ENCODE results near the gene TOM1L2. TPM values are rescaled to one million over a fixed set of nuclear protein-coding genes. Genes with fewer than 3 reads are reported as not detected.
A peak's percentile ranks its signal among the peaks of the same experiment; 100 is the strongest.

The TOM1L2 gene
- total RNA-seq, 1 experiment from 2014 or later = 34.2 TPM

GRCh38 chr17:17866425-17866824 lies 105.8 kb downstream of the TOM1L2 start:
- Mint-ChIP-seq H3K36me3 (ENCODE audit: insufficient read depth, unreplicated experiment) (peaks cover 44% of the 10 kb centered on the region), H3K9me3 (ENCODE audit: unreplicated experiment) (no peaks in the 10 kb centered on the region), H3K4me1 (ENCODE audit: insufficient read depth, unreplicated experiment) (peaks cover 5% of the 10 kb centered on the region), H3K27ac (ENCODE audit: low read depth, unreplicated experiment) (no peak overlapping the region), H3K27me3 (ENCODE audit: insufficient read depth, unreplicated experiment) (no peaks in the 10 kb centered on the region), H3K4me3 (ENCODE audit: unreplicated experiment) (no peak overlapping the region)
- BruUV-seq (replicated peaks) = no TSS peak
- ChIA-PET POLR2A (interaction anchor here (0.6 kb wide), 1 partner anchor 16 kb away, joined by 3 read pairs; no protein-coding TSS in a partner anchor), CTCF (interaction anchor here (0.8 to 1.1 kb wide), 2 partner anchors 44 to 223 kb away, joined by 3 read pairs; no protein-coding TSS in a partner anchor)
- intact Hi-C loops (cut with micrococcal nuclease) = no loop called here
- no peak for DNase-seq (ENCODE audit: unreplicated experiment)
- TF ChIP-seq, protein P1, sequence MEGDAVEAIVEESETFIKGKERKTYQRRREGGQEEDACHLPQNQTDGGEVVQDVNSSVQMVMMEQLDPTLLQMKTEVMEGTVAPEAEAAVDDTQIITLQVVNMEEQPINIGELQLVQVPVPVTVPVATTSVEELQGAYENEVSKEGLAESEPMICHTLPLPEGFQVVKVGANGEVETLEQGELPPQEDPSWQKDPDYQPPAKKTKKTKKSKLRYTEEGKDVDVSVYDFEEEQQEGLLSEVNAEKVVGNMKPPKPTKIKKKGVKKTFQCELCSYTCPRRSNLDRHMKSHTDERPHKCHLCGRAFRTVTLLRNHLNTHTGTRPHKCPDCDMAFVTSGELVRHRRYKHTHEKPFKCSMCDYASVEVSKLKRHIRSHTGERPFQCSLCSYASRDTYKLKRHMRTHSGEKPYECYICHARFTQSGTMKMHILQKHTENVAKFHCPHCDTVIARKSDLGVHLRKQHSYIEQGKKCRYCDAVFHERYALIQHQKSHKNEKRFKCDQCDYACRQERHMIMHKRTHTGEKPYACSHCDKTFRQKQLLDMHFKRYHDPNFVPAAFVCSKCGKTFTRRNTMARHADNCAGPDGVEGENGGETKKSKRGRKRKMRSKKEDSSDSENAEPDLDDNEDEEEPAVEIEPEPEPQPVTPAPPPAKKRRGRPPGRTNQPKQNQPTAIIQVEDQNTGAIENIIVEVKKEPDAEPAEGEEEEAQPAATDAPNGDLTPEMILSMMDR (IDR thresholded peaks at IDR 0.05; ENCODE audit: unreplicated experiment) = no peak

- Mint-ChIP-seq H3K4me3 (ENCODE audit: unreplicated experiment) (no peak overlapping the region), H3K4me1 (ENCODE audit: insufficient read depth, unreplicated experiment) (peaks cover 5% of the 10 kb centered on the region), H3K27ac (ENCODE audit: low read depth, unreplicated experiment) (no peak overlapping the region), H3K9me3 (ENCODE audit: unreplicated experiment) (no peaks in the 10 kb centered on the region), H3K27me3 (ENCODE audit: insufficient read depth, unreplicated experiment) (no peaks in the 10 kb centered on the region), H3K36me3 (ENCODE audit: insufficient read depth, unreplicated experiment) (peaks cover 56% of the 10 kb centered on the region)
- TF ChIP-seq, protein P1 (IDR thresholded peaks at IDR 0.05; ENCODE audit: unreplicated experiment) = no peak
- intact Hi-C loops (cut with micrococcal nuclease) = no loop called here
- no TSS peak for BruUV-seq (replicated peaks)
- ChIA-PET CTCF (interaction anchor here (1.2 kb wide), 1 partner anchor 53 kb away, joined by 3 read pairs; no protein-coding TSS in a partner anchor), POLR2A (interaction anchor here (0.6 kb wide), 1 partner anchor 157 kb away, joined by 3 read pairs; no protein-coding TSS in a partner anchor)
- no peak for DNase-seq (ENCODE audit: unreplicated experiment)
Observed at GRCh38 chr17:17865035-17865434, 107.2 kb downstream of the TOM1L2 start.

DNA sequence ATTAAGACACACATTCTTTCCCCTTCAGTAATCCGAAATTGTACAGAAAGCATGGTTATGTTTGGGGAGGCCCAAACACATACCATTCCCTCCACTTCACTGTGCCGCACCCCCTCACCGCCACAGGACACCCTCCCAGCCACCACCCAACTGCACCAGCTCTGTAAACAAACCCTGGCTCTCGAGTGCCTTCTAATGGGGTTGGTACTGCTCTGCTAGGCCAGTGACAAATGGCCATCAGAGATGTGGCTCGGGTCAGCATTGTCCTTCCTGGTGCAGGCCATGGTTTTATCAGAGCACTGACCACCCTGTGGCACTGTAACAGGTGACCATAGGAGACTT lies 111.5 kb downstream of the TOM1L2 start:
- CTCF ChIA-PET = interaction anchor here (0.5 to 9.8 kb wide), 14 partner anchors 8 to 544 kb away, joined by 3 to 92 read pairs (median 4); partner anchors contain the start of gene RAI1
- Mint-ChIP-seq H3K4me1 (ENCODE audit: insufficient read depth, unreplicated experiment) (peaks cover 5% of the 10 kb centered on the region), H3K9me3 (ENCODE audit: unreplicated experiment) (no peaks in the 10 kb centered on the region), H3K27me3 (ENCODE audit: insufficient read depth, unreplicated experiment) (no peaks in the 10 kb centered on the region), H3K27ac (ENCODE audit: low read depth, unreplicated experiment) (no peak overlapping the region), H3K4me3 (ENCODE audit: unreplicated experiment) (no peak overlapping the region), H3K36me3 (ENCODE audit: insufficient read depth, unreplicated experiment) (peaks cover 33% of the 10 kb centered on the region)
- intact Hi-C loops (cut with micrococcal nuclease) = loop anchor here (1.0 kb wide), 2 partner anchors 48 to 179 kb away; partner anchors contain the start of gene RAI1
- DNase-seq (ENCODE audit: unreplicated experiment) = no peak
- TF ChIP-seq, protein P1 (IDR thresholded peaks at IDR 0.05; ENCODE audit: unreplicated experiment) = no peak
- BruUV-seq (replicated peaks) = no TSS peak
- POLR2A ChIA-PET = interaction anchor here (1.0 to 1.5 kb wide), 3 partner anchors 25 to 49 kb away, joined by 3 to 7 read pairs (median 5); partner anchors contain the start of gene SREBF1

DNA sequence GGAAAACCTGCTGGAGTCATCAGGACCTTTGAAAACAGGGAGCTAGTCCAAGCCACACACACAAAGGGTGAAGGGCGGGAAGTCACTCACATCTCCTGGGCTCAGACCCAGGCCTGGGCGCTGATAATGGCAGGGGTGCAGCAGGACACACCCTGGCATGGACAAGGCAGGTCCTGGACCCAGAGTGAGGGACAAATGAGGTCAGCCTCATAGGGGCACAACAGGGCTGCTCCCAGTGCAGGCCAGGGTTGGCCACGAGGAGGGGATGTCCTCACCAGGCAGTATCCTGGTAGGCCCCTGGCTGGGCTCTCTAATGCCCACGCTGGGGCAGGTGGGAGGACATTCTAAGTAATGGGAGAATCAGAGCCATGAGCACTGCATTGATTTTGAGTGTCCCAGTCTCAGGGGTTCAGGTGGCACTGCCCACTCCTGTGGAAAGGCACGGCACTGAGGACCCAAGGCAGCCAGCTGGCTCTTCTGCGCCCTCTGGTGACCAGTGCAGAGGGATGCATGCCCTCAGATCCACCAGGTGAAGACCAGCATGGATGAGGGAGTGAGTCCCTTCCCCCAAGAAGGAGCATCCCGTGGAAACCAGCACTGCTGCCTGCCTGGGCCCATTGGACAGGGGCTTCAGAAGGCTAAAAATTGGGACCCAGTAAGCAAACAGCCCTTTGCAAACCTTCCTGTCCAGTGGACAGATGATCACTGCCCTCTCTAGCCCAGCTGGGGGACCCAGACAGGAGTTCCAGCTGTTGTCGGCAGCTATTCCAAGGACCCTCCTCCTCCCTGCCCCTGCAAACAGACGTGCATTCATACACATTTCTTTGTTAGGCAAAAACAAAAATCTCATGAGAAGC lies 112.1 kb downstream of the TOM1L2 start:
- CTCF ChIA-PET = interaction anchor here (0.5 to 9.8 kb wide), 20 partner anchors 8 to 544 kb away, joined by 3 to 92 read pairs (median 4); partner anchors contain the start of gene RAI1
- DNase-seq (ENCODE audit: unreplicated experiment) = peak; percentile 70
- Mint-ChIP-seq H3K36me3 (ENCODE audit: insufficient read depth, unreplicated experiment) (peaks cover 27% of the 10 kb centered on the region), H3K9me3 (ENCODE audit: unreplicated experiment) (no peaks in the 10 kb centered on the region), H3K27me3 (ENCODE audit: insufficient read depth, unreplicated experiment) (no peaks in the 10 kb centered on the region), H3K4me1 (ENCODE audit: insufficient read depth, unreplicated experiment) (peaks cover 5% of the 10 kb centered on the region), H3K27ac (ENCODE audit: low read depth, unreplicated experiment) (no peak overlapping the region), H3K4me3 (ENCODE audit: unreplicated experiment) (no peak overlapping the region)
- TF ChIP-seq, protein P1 (IDR thresholded peaks at IDR 0.05; ENCODE audit: unreplicated experiment) = peak; percentile 94
- BruUV-seq (replicated peaks) = no TSS peak
- intact Hi-C loops (cut with micrococcal nuclease) = loop anchor here (1.0 kb wide), 2 partner anchors 48 to 179 kb away; partner anchors contain the start of gene RAI1
- POLR2A ChIA-PET = interaction anchor here (0.6 to 1.5 kb wide), 4 partner anchors 24 to 167 kb away, joined by 3 to 7 read pairs (median 4); partner anchors contain the start of gene SREBF1

All from MCF 10A (cell line).